Parathyroid adenoma (tissue), 2 donors: ENCODE measurements around the gene RASD2.
"Not testable (repeated sequence)": the region's sequence is repeated elsewhere in the genome, so short reads cannot be mapped to it uniquely, and the experiment has no call there.

Experiments used
- H2AFZ ChIP-seq: fragments of 300-600 bp; sonication (generic); one replicate; pipeline ENCODE4 v1.7.0; 2017; ENCODE audit warnings: antibody characterized with exemption, mild to moderate bottlenecking
- H3K27ac ChIP-seq: fragments of 300-600 bp; sonication (generic); one replicate; pipeline ENCODE4 v1.7.0; 2017
- H3K27me3 ChIP-seq: fragments of 300-600 bp; sonication (generic); one replicate; pipeline ENCODE4 v1.7.0; 2017; ENCODE audit warnings: low read length; ENCODE audit not compliant: control insufficient read depth, insufficient read depth
- H3K36me3 ChIP-seq: fragments of 300-600 bp; sonication (generic); one replicate; pipeline ENCODE4 v1.7.0; 2017; ENCODE audit warnings: low read length; ENCODE audit not compliant: control insufficient read depth, insufficient read depth
- H3K4me1 ChIP-seq: fragments of 300-600 bp; sonication (generic); one replicate; pipeline ENCODE4 v1.7.0; 2017; ENCODE audit warnings: control low read depth
- H3K4me2 ChIP-seq: fragments of 300-600 bp; sonication (generic); one replicate; pipeline ENCODE4 v1.7.0; 2017; ENCODE audit warnings: low read length
- H3K4me3 ChIP-seq: fragments of 300-600 bp; sonication (generic); one replicate; pipeline ENCODE4 v1.7.0; 2017; ENCODE audit warnings: low read depth, low read length
- H3K79me2 ChIP-seq: fragments of 300-600 bp; sonication (generic); one replicate; pipeline ENCODE4 v1.7.0; 2017; ENCODE audit warnings: control low read depth
- H3K9ac ChIP-seq: fragments of 300-600 bp; sonication (generic); one replicate; pipeline ENCODE4 v1.7.0; 2017; ENCODE audit warnings: mild to moderate bottlenecking
- H3K9me3 ChIP-seq: fragments of 300-600 bp; sonication (generic); one replicate; pipeline ENCODE4 v1.7.0; 2017; ENCODE audit warnings: low read length; ENCODE audit not compliant: control insufficient read depth
- TF ChIP-seq, protein P1 (sequence below): fragments of 300-600 bp; sonication (generic); IDR thresholded peaks from one replicate; pipeline ENCODE4 v1.7.0; 2017; ENCODE audit warnings: antibody characterized with exemption, mild to moderate bottlenecking
- donor health status: primary hyperparathyroidism.

Gene RASD2, protein sequence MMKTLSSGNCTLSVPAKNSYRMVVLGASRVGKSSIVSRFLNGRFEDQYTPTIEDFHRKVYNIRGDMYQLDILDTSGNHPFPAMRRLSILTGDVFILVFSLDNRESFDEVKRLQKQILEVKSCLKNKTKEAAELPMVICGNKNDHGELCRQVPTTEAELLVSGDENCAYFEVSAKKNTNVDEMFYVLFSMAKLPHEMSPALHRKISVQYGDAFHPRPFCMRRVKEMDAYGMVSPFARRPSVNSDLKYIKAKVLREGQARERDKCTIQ

DNA sequence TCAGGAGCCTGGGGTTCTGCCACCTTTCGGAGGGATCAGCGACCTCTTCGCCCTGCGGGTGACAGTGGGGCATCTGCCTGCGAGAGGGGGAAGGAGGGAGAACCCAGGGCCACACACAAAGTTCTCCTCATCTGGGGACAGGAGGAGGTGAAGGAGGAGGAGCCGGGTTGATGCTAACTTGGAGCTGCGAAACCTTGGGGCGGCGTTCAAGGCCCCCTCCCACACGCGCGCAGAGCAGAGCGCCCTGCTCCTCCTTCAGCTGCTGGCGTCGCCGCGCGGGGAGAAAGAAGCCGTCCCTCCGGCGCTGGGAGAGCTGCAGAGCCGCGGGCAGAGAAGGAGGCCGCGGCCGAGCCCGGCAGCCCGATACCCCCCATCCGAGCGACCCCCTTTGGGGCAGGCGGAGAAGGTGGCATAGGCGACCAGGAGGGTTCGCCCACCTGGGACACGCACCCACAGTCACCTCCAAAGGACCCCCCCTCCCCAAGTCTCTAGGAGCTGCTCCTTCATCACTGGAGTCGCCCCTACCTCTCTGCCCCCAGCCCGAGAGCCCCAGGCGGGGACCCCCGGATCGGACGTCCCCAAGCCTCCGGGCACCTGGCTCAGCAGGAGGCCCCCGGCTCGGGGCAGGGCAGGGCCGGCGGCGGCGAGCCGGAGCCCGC, at the start of gene RASD2:
TSS of gene RASD2 (plus strand) at position 237 of the 659 bp plus-strand sequence. CDS start 5,979 bp downstream, outside the sequence.
- peaks cover 3% of the 10 kb centered on the region for H3K4me1 ChIP-seq
- H3K27me3 ChIP-seq, result no peaks in the 10 kb centered on the region
- peak within 1 kb of the TSS; percentile 29 for H3K27ac ChIP-seq

DNA sequence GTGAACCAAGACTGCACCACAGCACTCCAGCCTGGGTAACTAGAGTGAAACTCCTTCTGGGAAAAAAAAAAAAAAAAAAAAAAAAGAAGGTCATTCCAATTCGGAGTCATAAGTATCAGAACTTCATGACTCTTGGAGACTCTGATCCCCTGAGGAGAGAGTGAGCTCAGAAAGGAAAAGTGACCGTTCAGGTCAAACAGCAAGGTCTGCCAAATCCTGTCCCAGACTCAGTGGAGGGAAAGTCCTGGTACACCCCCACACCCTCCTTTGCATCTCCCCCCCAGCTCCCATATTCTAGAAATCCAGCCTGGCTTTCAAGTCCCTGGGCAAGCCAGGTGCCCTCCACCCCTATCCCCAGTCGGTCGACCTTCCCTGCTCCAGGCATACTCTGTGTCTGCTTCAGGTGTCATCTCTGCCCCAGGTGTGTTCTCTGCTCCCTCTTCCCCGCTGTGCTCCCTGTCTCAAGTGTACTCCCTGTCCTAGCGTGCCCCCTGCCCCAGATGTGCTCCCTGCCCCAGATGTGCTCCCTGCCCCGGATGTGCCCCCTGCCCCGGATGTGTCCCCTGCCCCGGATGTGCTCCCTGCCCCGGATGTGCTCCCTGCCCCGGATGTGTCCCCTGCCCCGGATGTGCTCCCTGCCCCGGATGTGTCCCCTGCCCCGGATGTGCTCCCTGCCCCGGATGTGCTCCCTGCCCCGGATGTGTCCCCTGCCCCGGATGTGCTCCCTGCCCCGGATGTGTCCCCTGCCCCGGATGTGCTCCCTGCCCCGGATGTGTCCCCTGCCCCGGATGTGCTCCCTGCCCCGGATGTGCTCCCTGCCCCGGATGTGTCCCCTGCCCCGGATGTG, 49.3 kb upstream of the RASD2 start:
- not testable (repeated sequence) for H3K4me1 ChIP-seq, H3K27me3 ChIP-seq, H3K9ac ChIP-seq, H3K27ac ChIP-seq, H3K9me3 ChIP-seq, H3K36me3 ChIP-seq, H2AFZ ChIP-seq, H3K79me2 ChIP-seq, H3K4me2 ChIP-seq, H3K4me3 ChIP-seq

More for the DNA sequence above, at the start of gene RASD2:
- Histone ChIP-seq H3K9me3 (no peaks in the 10 kb centered on the region), H3K4me3 (peak within 1 kb of the TSS; percentile 61), H3K4me2 (peak within 1 kb of the TSS; percentile 86), H2AFZ (peak within 1 kb of the TSS; percentile 74), H3K36me3 (no peaks in the 10 kb centered on the region), H3K9ac (no peak within 1 kb of the TSS), H3K79me2 (no peaks in the 10 kb centered on the region)
- TF ChIP-seq, protein P1, sequence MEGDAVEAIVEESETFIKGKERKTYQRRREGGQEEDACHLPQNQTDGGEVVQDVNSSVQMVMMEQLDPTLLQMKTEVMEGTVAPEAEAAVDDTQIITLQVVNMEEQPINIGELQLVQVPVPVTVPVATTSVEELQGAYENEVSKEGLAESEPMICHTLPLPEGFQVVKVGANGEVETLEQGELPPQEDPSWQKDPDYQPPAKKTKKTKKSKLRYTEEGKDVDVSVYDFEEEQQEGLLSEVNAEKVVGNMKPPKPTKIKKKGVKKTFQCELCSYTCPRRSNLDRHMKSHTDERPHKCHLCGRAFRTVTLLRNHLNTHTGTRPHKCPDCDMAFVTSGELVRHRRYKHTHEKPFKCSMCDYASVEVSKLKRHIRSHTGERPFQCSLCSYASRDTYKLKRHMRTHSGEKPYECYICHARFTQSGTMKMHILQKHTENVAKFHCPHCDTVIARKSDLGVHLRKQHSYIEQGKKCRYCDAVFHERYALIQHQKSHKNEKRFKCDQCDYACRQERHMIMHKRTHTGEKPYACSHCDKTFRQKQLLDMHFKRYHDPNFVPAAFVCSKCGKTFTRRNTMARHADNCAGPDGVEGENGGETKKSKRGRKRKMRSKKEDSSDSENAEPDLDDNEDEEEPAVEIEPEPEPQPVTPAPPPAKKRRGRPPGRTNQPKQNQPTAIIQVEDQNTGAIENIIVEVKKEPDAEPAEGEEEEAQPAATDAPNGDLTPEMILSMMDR, result no peak

DNA sequence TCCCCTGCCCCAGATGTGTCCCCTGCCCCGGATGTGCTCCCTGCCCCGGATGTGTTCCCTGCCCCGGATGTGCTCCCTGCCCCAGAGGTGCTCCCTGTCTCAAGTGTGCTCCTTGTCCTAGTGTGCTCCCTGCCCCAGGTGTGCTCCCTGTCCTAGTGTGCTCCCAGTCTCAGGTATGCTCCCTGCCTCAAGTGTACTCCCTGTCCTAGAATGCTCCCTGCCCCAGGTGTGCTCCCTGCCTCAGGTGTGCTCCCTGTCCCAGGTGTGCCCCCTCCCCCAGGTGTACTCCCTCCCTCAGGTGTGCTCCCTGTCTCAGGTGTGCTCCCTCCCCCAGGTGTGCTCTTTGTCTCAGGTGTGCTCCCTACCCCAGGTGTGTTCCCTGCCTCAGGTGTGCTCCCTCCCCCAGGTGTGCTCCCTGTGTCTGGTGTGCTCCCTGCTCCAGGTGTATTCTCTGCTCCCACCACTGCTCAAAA, 48.7 kb upstream of the RASD2 start:
- Histone ChIP-seq H3K4me1 (no peaks in the 10 kb centered on the region), H3K4me2 (no peak overlapping the region), H3K9ac (no peak overlapping the region), H3K27me3 (no peaks in the 10 kb centered on the region), H3K9me3 (no peaks in the 10 kb centered on the region), H3K79me2 (no peaks in the 10 kb centered on the region), H3K4me3 (no peak overlapping the region), H3K27ac (no peak overlapping the region), H3K36me3 (no peaks in the 10 kb centered on the region), H2AFZ (no peak overlapping the region)
- TF ChIP-seq, protein P1, result no peak

DNA sequence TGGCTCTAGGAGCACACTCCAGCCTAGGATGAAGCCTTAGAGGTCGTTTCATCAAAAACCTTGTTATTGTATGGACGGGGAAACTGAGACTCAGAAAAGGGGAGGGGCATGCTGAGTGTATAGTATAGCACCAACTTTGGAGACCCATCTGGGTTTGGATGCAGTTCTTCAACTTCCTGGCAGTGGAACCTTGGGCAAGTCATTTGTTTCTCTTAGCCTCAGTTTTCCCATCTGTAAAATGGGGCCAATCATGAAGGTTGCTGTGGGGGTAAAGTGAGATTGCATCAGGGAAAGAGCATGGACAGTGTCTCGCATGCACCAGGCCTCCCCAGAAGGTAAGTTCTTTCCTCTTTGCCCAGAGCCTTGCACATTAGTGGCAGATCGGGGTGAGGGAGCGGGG, 47.6 kb upstream of the RASD2 start:
- Histone ChIP-seq H3K36me3 (no peaks in the 10 kb centered on the region), H3K4me1 (no peaks in the 10 kb centered on the region), H3K4me2 (no peak overlapping the region), H2AFZ (no peak overlapping the region), H3K9me3 (no peaks in the 10 kb centered on the region), H3K27me3 (no peaks in the 10 kb centered on the region), H3K79me2 (no peaks in the 10 kb centered on the region), H3K9ac (no peak overlapping the region), H3K4me3 (no peak overlapping the region), H3K27ac (no peak overlapping the region)
- TF ChIP-seq, protein P1, result no peak

DNA sequence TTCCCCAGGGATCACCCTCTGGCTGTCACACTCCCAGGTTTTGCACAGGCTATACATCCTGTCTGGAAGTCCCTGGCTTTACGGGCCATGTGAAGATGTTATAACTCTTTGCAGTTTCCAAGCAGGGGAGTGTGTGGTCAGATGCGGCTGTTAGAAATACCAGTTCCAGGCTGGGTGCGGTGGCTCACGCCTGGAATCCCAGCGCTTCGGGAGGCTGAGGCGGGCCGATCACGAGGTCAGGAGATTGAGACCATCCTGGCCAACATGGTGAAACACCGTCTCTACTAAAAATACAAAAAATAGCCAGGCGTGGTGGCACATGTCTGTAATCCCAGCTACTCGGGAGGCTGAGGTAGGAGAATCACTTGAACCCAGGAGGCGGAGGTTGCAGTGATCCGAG, 44.9 kb upstream of the RASD2 start:
- not testable (repeated sequence) for H3K9ac ChIP-seq, H3K79me2 ChIP-seq, H3K27ac ChIP-seq, H3K4me3 ChIP-seq, H3K9me3 ChIP-seq, H2AFZ ChIP-seq, H3K4me1 ChIP-seq, H3K4me2 ChIP-seq, H3K27me3 ChIP-seq, H3K36me3 ChIP-seq
